Nephron (organoid): Measurements from ENCODE around the gene GALNT14.

Experiments used
- H3K27ac Mint-ChIP-seq, 3 experiments: 2 replicates each; pipeline ENCODE4 v1.8.0; 2020; ENCODE audit warnings: mixed read lengths in 3 of 3, mild to moderate bottlenecking in 2 of 3, moderate library complexity in 1 of 3
- H3K27me3 Mint-ChIP-seq: 2 replicates; pipeline ENCODE4 v1.8.0; 2021; ENCODE audit warnings: low read depth, mild to moderate bottlenecking, moderate library complexity, mixed read lengths
- H3K36me3 Mint-ChIP-seq: 2 replicates; pipeline ENCODE4 v1.8.0; 2020; ENCODE audit warnings: low read depth, mixed read lengths
- H3K4me1 Mint-ChIP-seq: 2 replicates; pipeline ENCODE4 v1.8.0; 2020; ENCODE audit warnings: mixed read lengths
- H3K4me3 Mint-ChIP-seq, 3 experiments: 2 replicates each; pipeline ENCODE4 v1.8.0; 2020; ENCODE audit warnings: mild to moderate bottlenecking in 3 of 3, mixed read lengths in 3 of 3, moderate library complexity in 2 of 3
- H3K9me3 Mint-ChIP-seq: 2 replicates; pipeline ENCODE4 v1.8.0; 2020; ENCODE audit warnings: mixed read lengths
- TF ChIP-seq, protein P1 (sequence below), 3 experiments: fragments of 200-600 bp; sonication (generic); IDR thresholded peaks; one replicate each; pipeline ENCODE4 v1.5.0; 2021; ENCODE audit warnings: antibody characterized with exemption in 3 of 3; ENCODE audit not compliant: unreplicated experiment in 3 of 3

Gene GALNT14

GRCh38 chr2:30978044-30978443, 160.2 kb downstream of the GALNT14 start:
- Mint-ChIP-seq H3K4me3 (no peak overlapping the region), H3K9me3 (no peaks in the 10 kb centered on the region), H3K36me3 (no peaks in the 10 kb centered on the region), H3K4me1 (peaks cover 59% of the 10 kb centered on the region), H3K27me3 (peaks cover 32% of the 10 kb centered on the region), H3K27ac (peak overlapping the region; percentile 0 to 73 (median 8))
- TF ChIP-seq, protein P1, sequence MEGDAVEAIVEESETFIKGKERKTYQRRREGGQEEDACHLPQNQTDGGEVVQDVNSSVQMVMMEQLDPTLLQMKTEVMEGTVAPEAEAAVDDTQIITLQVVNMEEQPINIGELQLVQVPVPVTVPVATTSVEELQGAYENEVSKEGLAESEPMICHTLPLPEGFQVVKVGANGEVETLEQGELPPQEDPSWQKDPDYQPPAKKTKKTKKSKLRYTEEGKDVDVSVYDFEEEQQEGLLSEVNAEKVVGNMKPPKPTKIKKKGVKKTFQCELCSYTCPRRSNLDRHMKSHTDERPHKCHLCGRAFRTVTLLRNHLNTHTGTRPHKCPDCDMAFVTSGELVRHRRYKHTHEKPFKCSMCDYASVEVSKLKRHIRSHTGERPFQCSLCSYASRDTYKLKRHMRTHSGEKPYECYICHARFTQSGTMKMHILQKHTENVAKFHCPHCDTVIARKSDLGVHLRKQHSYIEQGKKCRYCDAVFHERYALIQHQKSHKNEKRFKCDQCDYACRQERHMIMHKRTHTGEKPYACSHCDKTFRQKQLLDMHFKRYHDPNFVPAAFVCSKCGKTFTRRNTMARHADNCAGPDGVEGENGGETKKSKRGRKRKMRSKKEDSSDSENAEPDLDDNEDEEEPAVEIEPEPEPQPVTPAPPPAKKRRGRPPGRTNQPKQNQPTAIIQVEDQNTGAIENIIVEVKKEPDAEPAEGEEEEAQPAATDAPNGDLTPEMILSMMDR (IDR thresholded peaks at IDR 0.05; ENCODE audit: unreplicated experiment in 3 of 3) = no peak

GRCh38 chr2:30975156-30975555, 163.1 kb downstream of the GALNT14 start:
- Mint-ChIP-seq H3K4me1 (peaks cover 59% of the 10 kb centered on the region), H3K4me3 (no peak overlapping the region), H3K9me3 (no peaks in the 10 kb centered on the region), H3K36me3 (no peaks in the 10 kb centered on the region), H3K27ac (peak overlapping the region in 1 of 3 experiments; percentile 19), H3K27me3 (peaks cover 33% of the 10 kb centered on the region)
- TF ChIP-seq, protein P1 (IDR thresholded peaks at IDR 0.05; ENCODE audit: unreplicated experiment in 3 of 3) = no peak

DNA sequence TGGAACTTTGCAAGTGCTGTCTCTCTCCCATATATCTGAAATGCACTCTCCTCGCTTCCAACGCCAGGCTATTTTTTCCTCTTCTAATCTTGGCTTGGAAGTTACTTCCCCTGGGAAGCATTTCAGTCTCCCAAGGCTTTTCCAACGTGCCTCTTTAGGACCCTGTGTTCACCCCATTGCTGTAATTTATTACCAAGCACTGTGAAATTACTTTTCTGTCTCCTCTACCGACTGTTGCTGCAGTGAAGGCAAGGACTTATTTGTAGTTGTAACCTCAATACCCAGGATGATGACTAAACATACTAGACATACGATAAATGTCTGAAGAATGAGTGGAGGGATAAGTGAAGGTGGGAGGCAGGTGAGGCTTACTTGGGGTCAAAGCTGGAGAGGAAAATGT, 163.7 kb downstream of the GALNT14 start:
- TF ChIP-seq, protein P1 (IDR thresholded peaks at IDR 0.05; ENCODE audit: unreplicated experiment in 3 of 3) = no peak
- H3K27me3 Mint-ChIP-seq = peaks cover 35% of the 10 kb centered on the region
- no peaks in the 10 kb centered on the region for H3K9me3 Mint-ChIP-seq
- peak overlapping the region; percentile 2 to 19 (median 4) for H3K27ac Mint-ChIP-seq
- peaks cover 53% of the 10 kb centered on the region for H3K4me1 Mint-ChIP-seq
- H3K36me3 Mint-ChIP-seq = no peaks in the 10 kb centered on the region
- peak overlapping the region in 1 of 3 experiments; percentile 0 for H3K4me3 Mint-ChIP-seq

GRCh38 chr2:30974092-30974491, 164.1 kb downstream of the GALNT14 start:
- H3K9me3 Mint-ChIP-seq = no peaks in the 10 kb centered on the region
- no peak overlapping the region for H3K4me3 Mint-ChIP-seq
- peak overlapping the region in 1 of 3 experiments; percentile 19 for H3K27ac Mint-ChIP-seq

GRCh38 chr2:30971231-30972025, 166.8 kb downstream of the GALNT14 start:
- Mint-ChIP-seq H3K36me3 (no peaks in the 10 kb centered on the region), H3K4me3 (no peak overlapping the region), H3K27ac (no peak overlapping the region), H3K9me3 (no peaks in the 10 kb centered on the region), H3K27me3 (peaks cover 37% of the 10 kb centered on the region), H3K4me1 (peaks cover 34% of the 10 kb centered on the region)
- TF ChIP-seq, protein P1 (IDR thresholded peaks at IDR 0.05; ENCODE audit: unreplicated experiment in 3 of 3) = no peak

More at GRCh38 chr2:30974092-30974491, 164.1 kb downstream of the GALNT14 start:
- peaks cover 39% of the 10 kb centered on the region for H3K27me3 Mint-ChIP-seq
- H3K4me1 Mint-ChIP-seq = peaks cover 48% of the 10 kb centered on the region
- TF ChIP-seq, protein P1 (IDR thresholded peaks at IDR 0.05; ENCODE audit: unreplicated experiment in 3 of 3) = no peak
- H3K36me3 Mint-ChIP-seq = no peaks in the 10 kb centered on the region
